WTC11 (cell line): ENCODE measurements around the gene GALNT16.

Experiments used
- CREM ChIP-seq: sonication (generic); formaldehyde crosslinking; IDR thresholded peaks from 2 replicates; pipeline ENCODE4 v1.8.1; 2022; ENCODE audit warnings: mild to moderate bottlenecking, missing genetic modification reagents, moderate library complexity
- FOXJ3 ChIP-seq: sonication (generic); formaldehyde crosslinking; IDR thresholded peaks from 2 replicates; pipeline ENCODE4 v1.9.0; 2021; ENCODE audit warnings: missing genetic modification reagents, mild to moderate bottlenecking, borderline replicate concordance
- IRF2 ChIP-seq: sonication (generic); formaldehyde crosslinking; IDR thresholded peaks from 2 replicates; pipeline ENCODE4 v1.8.0; 2022; ENCODE audit warnings: low read depth, missing genetic modification reagents, borderline replicate concordance
- NFYB ChIP-seq: sonication (generic); formaldehyde crosslinking; conservative IDR thresholded peaks from 2 replicates; pipeline ENCODE4 v1.8.0; 2022; ENCODE audit warnings: low read depth, missing genetic modification reagents
- NR1H2 ChIP-seq: sonication (generic); formaldehyde crosslinking; IDR thresholded peaks from 2 replicates; pipeline ENCODE4 v1.9.0; 2021; ENCODE audit warnings: mild to moderate bottlenecking, moderate library complexity, missing genetic modification reagents
- NR2C2 ChIP-seq: sonication (generic); formaldehyde crosslinking; IDR thresholded peaks from 2 replicates; pipeline ENCODE4 v1.8.0; 2022; ENCODE audit warnings: mild to moderate bottlenecking, missing genetic modification reagents
- ZBTB21 ChIP-seq: sonication (generic); formaldehyde crosslinking; IDR thresholded peaks from 2 replicates; pipeline ENCODE4 v1.8.1; 2023; ENCODE audit warnings: mild to moderate bottlenecking, missing genetic modification reagents, borderline replicate concordance
- ZNF138 ChIP-seq: sonication (generic); formaldehyde crosslinking; conservative IDR thresholded peaks from 2 replicates; pipeline ENCODE4 v1.8.1; 2022; ENCODE audit warnings: mild to moderate bottlenecking, moderate library complexity, missing genetic modification reagents
- TF ChIP-seq, protein P1 (sequence below): sonication (generic); formaldehyde crosslinking; IDR thresholded peaks from 2 replicates; pipeline ENCODE4 v1.8.0; 2022; ENCODE audit warnings: mild to moderate bottlenecking, missing genetic modification reagents
- TF ChIP-seq, protein P2 (sequence below): fragments of 200-600 bp; IDR thresholded peaks from 2 replicates; pipeline ENCODE4 v1.8.0; 2022; ENCODE audit warnings: antibody characterized with exemption
- TF ChIP-seq, protein P3 (sequence below): sonication (generic); formaldehyde crosslinking; IDR thresholded peaks from 2 replicates; pipeline ENCODE4 v1.8.1; 2023; ENCODE audit warnings: mild to moderate bottlenecking, missing genetic modification reagents, moderate library complexity
- TF ChIP-seq, protein P4 (sequence below): sonication (generic); formaldehyde crosslinking; IDR thresholded peaks from 2 replicates; pipeline ENCODE4 v1.8.1; 2023; ENCODE audit warnings: mild to moderate bottlenecking, missing genetic modification reagents
- TF ChIP-seq, protein P5 (sequence below): sonication (generic); formaldehyde crosslinking; IDR thresholded peaks from 2 replicates; pipeline ENCODE4 v1.8.1; 2023; ENCODE audit warnings: mild to moderate bottlenecking, missing genetic modification reagents, borderline replicate concordance
- TF ChIP-seq, protein P6 (sequence below): sonication (generic); formaldehyde crosslinking; conservative IDR thresholded peaks from 2 replicates; pipeline ENCODE4 v1.8.1; 2023; ENCODE audit warnings: mild to moderate bottlenecking, low read depth, missing genetic modification reagents, moderate library complexity

DNA sequence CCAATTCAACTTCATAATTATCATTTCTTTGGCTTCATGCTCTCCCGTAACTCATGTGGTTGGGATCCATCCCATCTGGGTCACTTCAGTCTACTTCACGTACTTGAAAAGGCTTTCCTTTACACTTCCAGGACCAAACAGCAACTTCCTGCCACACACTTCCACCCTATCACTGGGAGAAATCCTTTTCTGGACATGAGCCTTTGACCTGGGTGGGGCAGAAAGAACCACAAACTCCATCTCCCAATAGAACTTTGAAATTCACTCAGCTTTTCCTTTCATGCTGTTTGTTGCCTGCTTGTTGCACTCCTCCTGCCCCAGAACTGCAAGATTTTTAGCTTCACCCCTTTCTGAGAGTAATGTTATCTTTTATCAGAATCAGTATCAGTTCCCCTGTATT lies 18.4 kb upstream of the GALNT16 start:
- TF ChIP-seq NR1H2 (CRISPR knock-in tag) (no peak), NR2C2 (CRISPR knock-in tag) (no peak), CREM (CRISPR knock-in tag) (no peak), IRF2 (CRISPR knock-in tag) (no peak), ZNF138 (CRISPR knock-in tag) (no peak), ZBTB21 (CRISPR knock-in tag) (no peak), FOXJ3 (CRISPR knock-in tag) (no peak), NFYB (CRISPR knock-in tag) (no peak)
- TF ChIP-seq, protein P1, sequence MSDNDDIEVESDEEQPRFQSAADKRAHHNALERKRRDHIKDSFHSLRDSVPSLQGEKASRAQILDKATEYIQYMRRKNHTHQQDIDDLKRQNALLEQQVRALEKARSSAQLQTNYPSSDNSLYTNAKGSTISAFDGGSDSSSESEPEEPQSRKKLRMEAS (CRISPR knock-in tag) = no peak
- TF ChIP-seq, protein P2, sequence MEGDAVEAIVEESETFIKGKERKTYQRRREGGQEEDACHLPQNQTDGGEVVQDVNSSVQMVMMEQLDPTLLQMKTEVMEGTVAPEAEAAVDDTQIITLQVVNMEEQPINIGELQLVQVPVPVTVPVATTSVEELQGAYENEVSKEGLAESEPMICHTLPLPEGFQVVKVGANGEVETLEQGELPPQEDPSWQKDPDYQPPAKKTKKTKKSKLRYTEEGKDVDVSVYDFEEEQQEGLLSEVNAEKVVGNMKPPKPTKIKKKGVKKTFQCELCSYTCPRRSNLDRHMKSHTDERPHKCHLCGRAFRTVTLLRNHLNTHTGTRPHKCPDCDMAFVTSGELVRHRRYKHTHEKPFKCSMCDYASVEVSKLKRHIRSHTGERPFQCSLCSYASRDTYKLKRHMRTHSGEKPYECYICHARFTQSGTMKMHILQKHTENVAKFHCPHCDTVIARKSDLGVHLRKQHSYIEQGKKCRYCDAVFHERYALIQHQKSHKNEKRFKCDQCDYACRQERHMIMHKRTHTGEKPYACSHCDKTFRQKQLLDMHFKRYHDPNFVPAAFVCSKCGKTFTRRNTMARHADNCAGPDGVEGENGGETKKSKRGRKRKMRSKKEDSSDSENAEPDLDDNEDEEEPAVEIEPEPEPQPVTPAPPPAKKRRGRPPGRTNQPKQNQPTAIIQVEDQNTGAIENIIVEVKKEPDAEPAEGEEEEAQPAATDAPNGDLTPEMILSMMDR = no peak
- TF ChIP-seq, protein P3, sequence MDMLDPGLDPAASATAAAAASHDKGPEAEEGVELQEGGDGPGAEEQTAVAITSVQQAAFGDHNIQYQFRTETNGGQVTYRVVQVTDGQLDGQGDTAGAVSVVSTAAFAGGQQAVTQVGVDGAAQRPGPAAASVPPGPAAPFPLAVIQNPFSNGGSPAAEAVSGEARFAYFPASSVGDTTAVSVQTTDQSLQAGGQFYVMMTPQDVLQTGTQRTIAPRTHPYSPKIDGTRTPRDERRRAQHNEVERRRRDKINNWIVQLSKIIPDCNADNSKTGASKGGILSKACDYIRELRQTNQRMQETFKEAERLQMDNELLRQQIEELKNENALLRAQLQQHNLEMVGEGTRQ (CRISPR knock-in tag) = no peak
- TF ChIP-seq, protein P4, sequence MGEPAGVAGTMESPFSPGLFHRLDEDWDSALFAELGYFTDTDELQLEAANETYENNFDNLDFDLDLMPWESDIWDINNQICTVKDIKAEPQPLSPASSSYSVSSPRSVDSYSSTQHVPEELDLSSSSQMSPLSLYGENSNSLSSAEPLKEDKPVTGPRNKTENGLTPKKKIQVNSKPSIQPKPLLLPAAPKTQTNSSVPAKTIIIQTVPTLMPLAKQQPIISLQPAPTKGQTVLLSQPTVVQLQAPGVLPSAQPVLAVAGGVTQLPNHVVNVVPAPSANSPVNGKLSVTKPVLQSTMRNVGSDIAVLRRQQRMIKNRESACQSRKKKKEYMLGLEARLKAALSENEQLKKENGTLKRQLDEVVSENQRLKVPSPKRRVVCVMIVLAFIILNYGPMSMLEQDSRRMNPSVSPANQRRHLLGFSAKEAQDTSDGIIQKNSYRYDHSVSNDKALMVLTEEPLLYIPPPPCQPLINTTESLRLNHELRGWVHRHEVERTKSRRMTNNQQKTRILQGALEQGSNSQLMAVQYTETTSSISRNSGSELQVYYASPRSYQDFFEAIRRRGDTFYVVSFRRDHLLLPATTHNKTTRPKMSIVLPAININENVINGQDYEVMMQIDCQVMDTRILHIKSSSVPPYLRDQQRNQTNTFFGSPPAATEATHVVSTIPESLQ (CRISPR knock-in tag) = no peak
- TF ChIP-seq, protein P5, sequence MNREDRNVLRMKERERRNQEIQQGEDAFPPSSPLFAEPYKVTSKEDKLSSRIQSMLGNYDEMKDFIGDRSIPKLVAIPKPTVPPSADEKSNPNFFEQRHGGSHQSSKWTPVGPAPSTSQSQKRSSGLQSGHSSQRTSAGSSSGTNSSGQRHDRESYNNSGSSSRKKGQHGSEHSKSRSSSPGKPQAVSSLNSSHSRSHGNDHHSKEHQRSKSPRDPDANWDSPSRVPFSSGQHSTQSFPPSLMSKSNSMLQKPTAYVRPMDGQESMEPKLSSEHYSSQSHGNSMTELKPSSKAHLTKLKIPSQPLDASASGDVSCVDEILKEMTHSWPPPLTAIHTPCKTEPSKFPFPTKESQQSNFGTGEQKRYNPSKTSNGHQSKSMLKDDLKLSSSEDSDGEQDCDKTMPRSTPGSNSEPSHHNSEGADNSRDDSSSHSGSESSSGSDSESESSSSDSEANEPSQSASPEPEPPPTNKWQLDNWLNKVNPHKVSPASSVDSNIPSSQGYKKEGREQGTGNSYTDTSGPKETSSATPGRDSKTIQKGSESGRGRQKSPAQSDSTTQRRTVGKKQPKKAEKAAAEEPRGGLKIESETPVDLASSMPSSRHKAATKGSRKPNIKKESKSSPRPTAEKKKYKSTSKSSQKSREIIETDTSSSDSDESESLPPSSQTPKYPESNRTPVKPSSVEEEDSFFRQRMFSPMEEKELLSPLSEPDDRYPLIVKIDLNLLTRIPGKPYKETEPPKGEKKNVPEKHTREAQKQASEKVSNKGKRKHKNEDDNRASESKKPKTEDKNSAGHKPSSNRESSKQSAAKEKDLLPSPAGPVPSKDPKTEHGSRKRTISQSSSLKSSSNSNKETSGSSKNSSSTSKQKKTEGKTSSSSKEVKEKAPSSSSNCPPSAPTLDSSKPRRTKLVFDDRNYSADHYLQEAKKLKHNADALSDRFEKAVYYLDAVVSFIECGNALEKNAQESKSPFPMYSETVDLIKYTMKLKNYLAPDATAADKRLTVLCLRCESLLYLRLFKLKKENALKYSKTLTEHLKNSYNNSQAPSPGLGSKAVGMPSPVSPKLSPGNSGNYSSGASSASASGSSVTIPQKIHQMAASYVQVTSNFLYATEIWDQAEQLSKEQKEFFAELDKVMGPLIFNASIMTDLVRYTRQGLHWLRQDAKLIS (CRISPR knock-in tag) = no peak
- TF ChIP-seq, protein P6, sequence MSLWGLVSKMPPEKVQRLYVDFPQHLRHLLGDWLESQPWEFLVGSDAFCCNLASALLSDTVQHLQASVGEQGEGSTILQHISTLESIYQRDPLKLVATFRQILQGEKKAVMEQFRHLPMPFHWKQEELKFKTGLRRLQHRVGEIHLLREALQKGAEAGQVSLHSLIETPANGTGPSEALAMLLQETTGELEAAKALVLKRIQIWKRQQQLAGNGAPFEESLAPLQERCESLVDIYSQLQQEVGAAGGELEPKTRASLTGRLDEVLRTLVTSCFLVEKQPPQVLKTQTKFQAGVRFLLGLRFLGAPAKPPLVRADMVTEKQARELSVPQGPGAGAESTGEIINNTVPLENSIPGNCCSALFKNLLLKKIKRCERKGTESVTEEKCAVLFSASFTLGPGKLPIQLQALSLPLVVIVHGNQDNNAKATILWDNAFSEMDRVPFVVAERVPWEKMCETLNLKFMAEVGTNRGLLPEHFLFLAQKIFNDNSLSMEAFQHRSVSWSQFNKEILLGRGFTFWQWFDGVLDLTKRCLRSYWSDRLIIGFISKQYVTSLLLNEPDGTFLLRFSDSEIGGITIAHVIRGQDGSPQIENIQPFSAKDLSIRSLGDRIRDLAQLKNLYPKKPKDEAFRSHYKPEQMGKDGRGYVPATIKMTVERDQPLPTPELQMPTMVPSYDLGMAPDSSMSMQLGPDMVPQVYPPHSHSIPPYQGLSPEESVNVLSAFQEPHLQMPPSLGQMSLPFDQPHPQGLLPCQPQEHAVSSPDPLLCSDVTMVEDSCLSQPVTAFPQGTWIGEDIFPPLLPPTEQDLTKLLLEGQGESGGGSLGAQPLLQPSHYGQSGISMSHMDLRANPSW (CRISPR knock-in tag) = no peak
